ENCODE measurements around the gene EFTUD2. TPM values are rescaled to one million over a fixed set of nuclear protein-coding genes. Genes with fewer than 3 reads are reported as not detected.

Gene EFTUD2
- total RNA-seq, 1 experiment from 2014 or later: 162 TPM

GRCh38 chr17:44932096-44932786, 33.0 kb upstream of the EFTUD2 start:
- no peaks in the 10 kb centered on the region for H3K27me3 Mint-ChIP-seq (ENCODE audit: low read depth)
- H3K36me3 Mint-ChIP-seq: peaks cover 66% of the 10 kb centered on the region
- no peak overlapping the region for H3K4me3 Mint-ChIP-seq
- no peaks in the 10 kb centered on the region for H3K4me1 Mint-ChIP-seq
- H3K9me3 Mint-ChIP-seq: no peaks in the 10 kb centered on the region
- no peak overlapping the region for H3K27ac Mint-ChIP-seq
- ChIA-PET CTCF (interaction anchor here (0.8 to 1.1 kb wide), 2 partner anchors 12 to 29 kb away, joined by 3 to 4 read pairs; no protein-coding TSS in a partner anchor), POLR2A (no interaction called here)
- DNase-seq (ENCODE audit: low spot score): no peak
- no peak for TF ChIP-seq MYBL2 (CRISPR knock-in tag; IDR thresholded peaks at IDR 0.05)
- TF ChIP-seq, protein P1, sequence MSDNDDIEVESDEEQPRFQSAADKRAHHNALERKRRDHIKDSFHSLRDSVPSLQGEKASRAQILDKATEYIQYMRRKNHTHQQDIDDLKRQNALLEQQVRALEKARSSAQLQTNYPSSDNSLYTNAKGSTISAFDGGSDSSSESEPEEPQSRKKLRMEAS (CRISPR knock-in tag; IDR thresholded peaks at IDR 0.05): no peak
- no peak for TF ChIP-seq AFF4 (CRISPR knock-in tag; IDR thresholded peaks at IDR 0.05; ENCODE audit: borderline replicate concordance)
- TF ChIP-seq FOXP4 (CRISPR knock-in tag; IDR thresholded peaks at IDR 0.05): no peak
- no peak for TF ChIP-seq GRHL2 (CRISPR knock-in tag; IDR thresholded peaks at IDR 0.05; ENCODE audit: insufficient replicate concordance, severe bottlenecking)
- TF ChIP-seq EMX1 (CRISPR knock-in tag; IDR thresholded peaks at IDR 0.05): no peak
- no peak for TF ChIP-seq CREB1 (CRISPR knock-in tag; IDR thresholded peaks at IDR 0.05)
- no peak for TF ChIP-seq ZNF219 (CRISPR knock-in tag; IDR thresholded peaks at IDR 0.05; ENCODE audit: borderline replicate concordance)
- no peak for TF ChIP-seq ESRRA (CRISPR knock-in tag; IDR thresholded peaks at IDR 0.05; ENCODE audit: borderline replicate concordance)
- no peak for TF ChIP-seq ETV6 (CRISPR knock-in tag; IDR thresholded peaks at IDR 0.05)
- no peak for TF ChIP-seq ATF1 (CRISPR knock-in tag; IDR thresholded peaks at IDR 0.05)
- no peak for TF ChIP-seq ZSCAN18 (CRISPR knock-in tag; IDR thresholded peaks at IDR 0.05)
- TF ChIP-seq ZMAT4 (CRISPR knock-in tag; IDR thresholded peaks at IDR 0.05): no peak
- TF ChIP-seq ZNF317 (CRISPR knock-in tag; IDR thresholded peaks at IDR 0.05; ENCODE audit: borderline replicate concordance, low read depth): no peak
- TF ChIP-seq SP1 (CRISPR knock-in tag; conservative IDR thresholded peaks at IDR 0.05): no peak
- no peak for TF ChIP-seq GTF2I (CRISPR knock-in tag; conservative IDR thresholded peaks at IDR 0.05)
- TF ChIP-seq CBFB (CRISPR knock-in tag; IDR thresholded peaks at IDR 0.05; ENCODE audit: low read depth): no peak
- no peak for TF ChIP-seq RELA (CRISPR knock-in tag; IDR thresholded peaks at IDR 0.05; ENCODE audit: borderline replicate concordance)
- TF ChIP-seq, protein P2, sequence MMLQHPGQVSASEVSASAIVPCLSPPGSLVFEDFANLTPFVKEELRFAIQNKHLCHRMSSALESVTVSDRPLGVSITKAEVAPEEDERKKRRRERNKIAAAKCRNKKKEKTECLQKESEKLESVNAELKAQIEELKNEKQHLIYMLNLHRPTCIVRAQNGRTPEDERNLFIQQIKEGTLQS (CRISPR knock-in tag; conservative IDR thresholded peaks at IDR 0.05): no peak
- TF ChIP-seq, protein P3, sequence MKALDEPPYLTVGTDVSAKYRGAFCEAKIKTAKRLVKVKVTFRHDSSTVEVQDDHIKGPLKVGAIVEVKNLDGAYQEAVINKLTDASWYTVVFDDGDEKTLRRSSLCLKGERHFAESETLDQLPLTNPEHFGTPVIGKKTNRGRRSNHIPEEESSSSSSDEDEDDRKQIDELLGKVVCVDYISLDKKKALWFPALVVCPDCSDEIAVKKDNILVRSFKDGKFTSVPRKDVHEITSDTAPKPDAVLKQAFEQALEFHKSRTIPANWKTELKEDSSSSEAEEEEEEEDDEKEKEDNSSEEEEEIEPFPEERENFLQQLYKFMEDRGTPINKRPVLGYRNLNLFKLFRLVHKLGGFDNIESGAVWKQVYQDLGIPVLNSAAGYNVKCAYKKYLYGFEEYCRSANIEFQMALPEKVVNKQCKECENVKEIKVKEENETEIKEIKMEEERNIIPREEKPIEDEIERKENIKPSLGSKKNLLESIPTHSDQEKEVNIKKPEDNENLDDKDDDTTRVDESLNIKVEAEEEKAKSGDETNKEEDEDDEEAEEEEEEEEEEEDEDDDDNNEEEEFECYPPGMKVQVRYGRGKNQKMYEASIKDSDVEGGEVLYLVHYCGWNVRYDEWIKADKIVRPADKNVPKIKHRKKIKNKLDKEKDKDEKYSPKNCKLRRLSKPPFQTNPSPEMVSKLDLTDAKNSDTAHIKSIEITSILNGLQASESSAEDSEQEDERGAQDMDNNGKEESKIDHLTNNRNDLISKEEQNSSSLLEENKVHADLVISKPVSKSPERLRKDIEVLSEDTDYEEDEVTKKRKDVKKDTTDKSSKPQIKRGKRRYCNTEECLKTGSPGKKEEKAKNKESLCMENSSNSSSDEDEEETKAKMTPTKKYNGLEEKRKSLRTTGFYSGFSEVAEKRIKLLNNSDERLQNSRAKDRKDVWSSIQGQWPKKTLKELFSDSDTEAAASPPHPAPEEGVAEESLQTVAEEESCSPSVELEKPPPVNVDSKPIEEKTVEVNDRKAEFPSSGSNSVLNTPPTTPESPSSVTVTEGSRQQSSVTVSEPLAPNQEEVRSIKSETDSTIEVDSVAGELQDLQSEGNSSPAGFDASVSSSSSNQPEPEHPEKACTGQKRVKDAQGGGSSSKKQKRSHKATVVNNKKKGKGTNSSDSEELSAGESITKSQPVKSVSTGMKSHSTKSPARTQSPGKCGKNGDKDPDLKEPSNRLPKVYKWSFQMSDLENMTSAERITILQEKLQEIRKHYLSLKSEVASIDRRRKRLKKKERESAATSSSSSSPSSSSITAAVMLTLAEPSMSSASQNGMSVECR (CRISPR knock-in tag; IDR thresholded peaks at IDR 0.05; ENCODE audit: borderline replicate concordance): no peak
- ATAC-seq: no peak

All from WTC11 (cell line).